Ishikawa (cell line): ENCODE results near the gene CFAP298.

Experiments
- CEBPB ChIP-seq: IDR thresholded peaks from 2 replicates; pipeline ENCODE4 v1.6.1; 2012
- CREB1 ChIP-seq: IDR thresholded peaks from 2 replicates; pipeline ENCODE4 v1.6.1; 2012; ENCODE audit warnings: low read depth
- EGR1 ChIP-seq: IDR thresholded peaks from 2 replicates; pipeline ENCODE4 v1.6.1; 2012
- EP300 ChIP-seq: IDR thresholded peaks from 2 replicates; pipeline ENCODE4 v1.6.1; 2012; ENCODE audit warnings: borderline replicate concordance
- FOXM1 ChIP-seq: IDR thresholded peaks from 2 replicates; pipeline ENCODE4 v1.6.1; 2012; ENCODE audit warnings: low read depth, borderline replicate concordance
- MAX ChIP-seq: IDR thresholded peaks from 2 replicates; pipeline ENCODE4 v1.6.1; 2012
- NFIC ChIP-seq: IDR thresholded peaks from 2 replicates; pipeline ENCODE4 v1.6.1; 2012
- RAD21 ChIP-seq: IDR thresholded peaks from 2 replicates; pipeline ENCODE4 v1.6.1; 2012; ENCODE audit warnings: low read depth
- REST ChIP-seq: IDR thresholded peaks from 2 replicates; pipeline ENCODE4 v1.6.1; 2012; ENCODE audit warnings: low read depth, mild to moderate bottlenecking
- TAF1 ChIP-seq: IDR thresholded peaks from 2 replicates; pipeline ENCODE4 v1.6.1; 2012; ENCODE audit warnings: low read depth, mild to moderate bottlenecking
- TCF12 ChIP-seq: IDR thresholded peaks from 2 replicates; pipeline ENCODE4 v1.6.1; 2012; ENCODE audit warnings: low read depth
- TEAD4 ChIP-seq: IDR thresholded peaks from 2 replicates; pipeline ENCODE4 v1.6.1; 2012
- USF1 ChIP-seq: IDR thresholded peaks from 2 replicates; pipeline ENCODE4 v1.6.1; 2012
- YY1 ChIP-seq: IDR thresholded peaks from 2 replicates; pipeline ENCODE4 v1.6.1; 2012; ENCODE audit warnings: low read depth
- ZBTB7A ChIP-seq: IDR thresholded peaks from 2 replicates; pipeline ENCODE4 v1.6.1; 2012; ENCODE audit warnings: low read depth

The CFAP298 gene

GRCh38 chr21:32569261-32570230 is 42.6 kb downstream of the CFAP298 start:
- TF ChIP-seq RAD21 (peak; percentile 63), NFIC (no peak), TEAD4 (0 out of 2 replicates have a peak, but pooled peaks have one; percentile 18), TAF1 (no peak), EGR1 (no peak), TCF12 (no peak; the same call in 1 of the 2 replicates), MAX (peak; percentile 82), REST (no peak), FOXM1 (0 out of 2 replicates have a peak, but pooled peaks have one; percentile 9), YY1 (no peak), USF1 (0 out of 2 replicates have a peak, but pooled peaks have one; percentile 10), EP300 (no peak; the same call in 1 of the 2 replicates), CREB1 (no peak), CEBPB (no peak), ZBTB7A (0 out of 2 replicates have a peak, but pooled peaks have one; percentile 28)

- TF ChIP-seq EGR1 (no peak), NFIC (no peak), RAD21 (no peak)
Observed at GRCh38 chr21:32567626-32568025, 44.6 kb downstream of the CFAP298 start.

- TF ChIP-seq USF1 (no peak), FOXM1 (no peak), EGR1 (no peak), MAX (no peak), TCF12 (no peak), CEBPB (no peak)
Observed at GRCh38 chr21:32566741-32567389, 45.3 kb downstream of the CFAP298 start.

GRCh38 chr21:32565856-32566465 is 46.2 kb downstream of the CFAP298 start:
- TF ChIP-seq EGR1: no peak
- TF ChIP-seq REST: no peak
- TF ChIP-seq TEAD4: no peak
- TF ChIP-seq FOXM1: no peak
- TF ChIP-seq NFIC: no peak
- TF ChIP-seq CREB1: no peak

GRCh38 chr21:32562915-32563314 is 49.3 kb downstream of the CFAP298 start:
- TF ChIP-seq EGR1 (no peak), REST (no peak), ZBTB7A (no peak), TCF12 (no peak), TEAD4 (no peak), FOXM1 (no peak), EP300 (no peak), TAF1 (no peak), CEBPB (no peak), MAX (no peak), YY1 (no peak), CREB1 (no peak), RAD21 (no peak), USF1 (no peak), NFIC (no peak)
